Upper lobe of right lung (tissue), 1 donor: ENCODE measurements around the gene CCBE1. TPM values are rescaled to one million over a fixed set of nuclear protein-coding genes. Genes with fewer than 3 reads are reported as not detected.

ENCODE experiments used
- ATAC-seq: fragments of 200-7000 bp; cut with Tn5 transposase; one replicate; pipeline ENCODE4 v1.9.1; 2020; ENCODE audit warnings: mild to moderate bottlenecking, moderate library complexity
- DNase-seq: peaks from one replicate; pipeline ENCODE4 v3.0.0-alpha.2; 2020
- H3K27ac ChIP-seq: fragments of 200-600 bp; one replicate; pipeline ENCODE4 v1.8.0; 2022
- H3K27me3 ChIP-seq: fragments of 200-600 bp; one replicate; pipeline ENCODE4 v1.8.0; 2022; ENCODE audit warnings: mild to moderate bottlenecking
- H3K36me3 ChIP-seq: fragments of 200-600 bp; one replicate; pipeline ENCODE4 v1.8.0; 2022
- H3K4me1 ChIP-seq: fragments of 200-600 bp; one replicate; pipeline ENCODE4 v1.8.0; 2022
- H3K4me3 ChIP-seq: fragments of 200-600 bp; one replicate; pipeline ENCODE4 v1.8.0; 2022; ENCODE audit warnings: mild to moderate bottlenecking
- H3K9me3 ChIP-seq: fragments of 200-600 bp; one replicate; pipeline ENCODE4 v1.8.0; 2022
- CTCF ChIP-seq: fragments of 200-600 bp; IDR thresholded peaks from one replicate; pipeline ENCODE4 v1.8.0; 2022; ENCODE audit warnings: antibody characterized with exemption
- intact Hi-C: fragments of 100-400 bp; cut with DNase I; formaldehyde crosslinking; loops from one replicate; pipeline ENCODE4 v1.11.0; 2022
- total RNA-seq: library from RNA; stranded (reverse); fragmentation: NEBNext Ultra II Directional; extraction: Animal tissue kit (Norgen Biotek cat#: 25700); gene quantifications from one replicate; pipeline ENCODE4 v1.2.1, GENCODE V29; 2021
- donor health status: DM: no; HTN: yes; CAD: no; lungs with severe emphysema.

The CCBE1 gene
- total RNA-seq, 1 donor from 2014 or later, result 27.8 TPM

DNA sequence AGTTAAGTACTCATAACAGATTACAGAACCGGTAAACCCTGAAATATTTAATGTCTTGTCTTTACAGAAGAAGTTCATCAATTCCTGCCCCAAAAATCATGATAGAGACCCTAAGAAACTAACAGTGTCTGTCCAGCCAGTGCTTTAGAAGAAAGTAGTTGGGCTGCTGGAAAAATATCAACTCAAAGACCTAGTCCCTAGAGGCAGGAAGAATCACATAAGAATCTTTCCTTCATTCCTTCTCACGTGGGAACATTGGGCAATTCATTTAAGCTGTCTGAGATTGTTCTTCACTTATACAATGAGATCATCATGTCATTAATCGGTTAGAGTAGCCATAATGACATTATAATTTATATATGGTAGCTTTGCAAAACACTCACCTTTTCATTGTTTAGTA, 156.4 kb downstream of the CCBE1 start:
- ATAC-seq, result no peak
- no peaks in the 10 kb centered on the region for H3K9me3 ChIP-seq
- intact Hi-C loops, result no loop called here
- no peak overlapping the region for H3K27ac ChIP-seq
- no peaks in the 10 kb centered on the region for H3K36me3 ChIP-seq
- no peak for DNase-seq
- no peak overlapping the region for H3K4me3 ChIP-seq
- TF ChIP-seq CTCF, result no peak
- H3K4me1 ChIP-seq, result no peaks in the 10 kb centered on the region
- H3K27me3 ChIP-seq, result no peaks in the 10 kb centered on the region

GRCh38 chr18:59540346-59540745, 156.9 kb downstream of the CCBE1 start:
- no peak overlapping the region for H3K4me3 ChIP-seq
- ATAC-seq (no peak), DNase-seq (no peak)
- intact Hi-C loops, result no loop called here
- TF ChIP-seq CTCF, result no peak
- H3K27ac ChIP-seq, result no peak overlapping the region
- no peaks in the 10 kb centered on the region for H3K36me3 ChIP-seq
- H3K27me3 ChIP-seq, result no peaks in the 10 kb centered on the region
- H3K4me1 ChIP-seq, result no peaks in the 10 kb centered on the region
- no peaks in the 10 kb centered on the region for H3K9me3 ChIP-seq

GRCh38 chr18:59539108-59539507, 158.1 kb downstream of the CCBE1 start:
- Histone ChIP-seq H3K27ac (no peak overlapping the region), H3K36me3 (no peaks in the 10 kb centered on the region), H3K27me3 (no peaks in the 10 kb centered on the region), H3K9me3 (no peaks in the 10 kb centered on the region), H3K4me3 (no peak overlapping the region), H3K4me1 (no peaks in the 10 kb centered on the region)
- TF ChIP-seq CTCF, result no peak
- no peak for DNase-seq
- intact Hi-C loops, result no loop called here
- ATAC-seq, result no peak

DNA sequence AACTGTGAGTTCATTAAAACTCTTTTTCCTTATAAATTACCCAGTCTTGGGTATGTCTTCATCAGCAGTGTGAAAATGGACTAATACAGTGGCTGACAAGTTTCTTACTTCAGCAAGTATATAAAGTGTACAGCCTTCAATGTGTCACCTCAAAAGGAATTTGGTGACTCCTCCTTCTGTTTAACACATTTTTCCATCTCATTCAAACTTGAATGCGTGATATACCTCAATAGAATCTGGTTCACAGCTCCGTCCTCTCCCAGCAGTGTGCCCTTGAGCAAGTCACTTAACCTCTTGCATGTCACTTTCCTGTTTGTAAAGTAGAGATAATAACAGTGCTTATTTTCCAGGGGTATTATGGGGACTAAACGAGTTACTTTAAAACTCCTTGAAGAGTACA, 159.6 kb downstream of the CCBE1 start:
- H3K36me3 ChIP-seq, result no peaks in the 10 kb centered on the region

GRCh38 chr18:59536166-59536565, 161.1 kb downstream of the CCBE1 start:
- ATAC-seq (no peak), DNase-seq (no peak)
- no peak overlapping the region for H3K27ac ChIP-seq
- no peaks in the 10 kb centered on the region for H3K9me3 ChIP-seq
- H3K36me3 ChIP-seq, result no peaks in the 10 kb centered on the region
- no peak overlapping the region for H3K4me3 ChIP-seq
- no peaks in the 10 kb centered on the region for H3K4me1 ChIP-seq
- intact Hi-C loops, result no loop called here
- no peak for TF ChIP-seq CTCF
- H3K27me3 ChIP-seq, result no peaks in the 10 kb centered on the region

More for the DNA sequence above, 159.6 kb downstream of the CCBE1 start:
- ATAC-seq (no peak), DNase-seq (no peak)
- Histone ChIP-seq H3K27me3 (no peaks in the 10 kb centered on the region), H3K4me3 (no peak overlapping the region), H3K9me3 (no peaks in the 10 kb centered on the region), H3K27ac (no peak overlapping the region), H3K4me1 (no peaks in the 10 kb centered on the region)
- intact Hi-C loops, result no loop called here
- no peak for TF ChIP-seq CTCF

DNA sequence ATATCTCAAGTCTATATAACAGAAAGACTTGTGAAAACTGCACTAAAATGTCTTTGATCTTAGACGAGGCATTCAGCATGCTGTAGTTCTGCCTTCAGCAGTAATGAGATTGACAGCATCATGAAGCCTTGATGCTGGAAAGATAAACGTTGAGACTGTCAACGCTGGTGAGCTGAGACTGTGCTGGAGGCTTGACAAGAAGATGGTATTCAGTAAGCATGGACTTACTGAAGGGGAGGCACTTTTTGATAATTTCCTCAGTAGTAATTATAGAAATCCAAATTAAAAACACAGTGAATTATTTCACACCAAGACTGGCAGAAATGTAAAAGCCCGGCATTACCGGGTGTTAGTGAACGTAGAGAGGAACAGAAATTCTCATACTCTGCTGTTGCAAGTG, 162.2 kb downstream of the CCBE1 start:
- H3K9me3 ChIP-seq, result no peaks in the 10 kb centered on the region
- ATAC-seq (no peak), DNase-seq (no peak)
- intact Hi-C loops, result no loop called here
- no peak overlapping the region for H3K27ac ChIP-seq
- no peak for TF ChIP-seq CTCF
- H3K4me1 ChIP-seq, result no peaks in the 10 kb centered on the region
- no peaks in the 10 kb centered on the region for H3K36me3 ChIP-seq
- H3K27me3 ChIP-seq, result no peaks in the 10 kb centered on the region
- H3K4me3 ChIP-seq, result no peak overlapping the region
